Esophagus mucosa (tissue), 1 donor: Measurements from ENCODE around the gene SAMHD1. TPM values are rescaled to one million over a fixed set of nuclear protein-coding genes. Genes with fewer than 3 reads are reported as not detected.
A peak's percentile ranks its signal among the peaks of the same experiment; 100 is the strongest.
"Not testable (repeated sequence)": the region's sequence is repeated elsewhere in the genome, so short reads cannot be mapped to it uniquely, and the experiment has no call there.

Source experiments
- ATAC-seq: fragments of 200-7000 bp; cut with Tn5 transposase; one replicate; pipeline ENCODE4 v1.9.1; 2020
- total RNA-seq: library from RNA; stranded (reverse); gene quantifications from one replicate; pipeline ENCODE4 v1.2.4, GENCODE V29; 2023
- donor health status: DM: yes; HTN: yes; CAD: no.

The SAMHD1 gene
- total RNA-seq, 1 donor from 2014 or later = 23.9 TPM

- ATAC-seq = no peak
Measured at GRCh38 chr20:36850759-36851158, 100.7 kb downstream of the SAMHD1 start.

DNA sequence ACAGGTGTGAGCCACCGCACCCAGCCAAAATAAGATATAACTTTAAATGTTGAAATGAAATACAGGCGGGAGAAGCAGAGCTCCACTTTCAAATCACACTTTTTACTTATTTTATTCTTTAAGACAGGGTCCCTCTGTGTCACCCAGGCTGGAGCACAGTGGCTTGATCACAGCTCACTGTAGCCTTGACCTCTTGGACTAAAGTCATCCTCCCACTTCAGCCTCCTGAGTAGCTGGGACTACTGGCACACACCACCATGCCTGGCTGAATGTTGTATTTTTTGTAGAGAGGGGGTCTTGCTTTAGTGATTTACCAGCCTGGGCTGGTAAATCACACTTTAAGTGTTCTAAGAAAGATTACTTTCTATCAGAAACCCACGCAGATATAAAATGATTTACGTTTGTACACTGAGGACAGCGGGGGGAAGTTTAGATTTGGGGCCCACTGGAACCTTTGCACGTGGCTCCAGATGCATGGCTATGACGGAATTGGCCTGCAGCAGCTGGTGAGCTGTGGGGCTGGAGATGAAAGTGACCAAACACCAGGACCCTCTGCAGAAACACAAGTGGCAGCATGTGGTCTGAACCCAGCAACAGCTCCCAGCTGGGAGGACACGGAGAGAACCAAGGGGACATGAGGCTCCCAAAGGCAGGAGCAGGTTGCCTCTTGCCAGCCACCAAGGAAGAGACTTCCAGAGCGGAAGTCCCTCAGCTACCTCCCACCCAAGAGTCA, 102.0 kb downstream of the SAMHD1 start:
- ATAC-seq = no peak

DNA sequence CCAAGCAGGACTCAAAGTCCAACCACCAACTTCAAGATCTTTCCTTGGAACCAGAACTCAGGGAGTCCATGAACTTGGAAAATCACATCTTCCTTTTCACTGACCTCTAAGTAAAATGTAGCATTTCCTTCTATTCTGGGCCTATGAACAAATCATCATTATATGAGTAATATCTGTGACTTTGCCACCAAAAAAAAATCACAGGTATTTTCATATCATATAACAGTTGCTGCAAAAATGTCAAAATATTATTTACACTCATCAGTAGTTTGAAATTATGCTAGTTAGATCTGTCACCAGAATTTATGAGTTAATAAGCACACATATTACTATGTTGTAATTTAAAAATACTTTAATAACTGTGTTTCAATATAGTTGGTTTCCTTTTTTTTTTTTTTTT, 102.8 kb downstream of the SAMHD1 start:
- ATAC-seq = no peak

DNA sequence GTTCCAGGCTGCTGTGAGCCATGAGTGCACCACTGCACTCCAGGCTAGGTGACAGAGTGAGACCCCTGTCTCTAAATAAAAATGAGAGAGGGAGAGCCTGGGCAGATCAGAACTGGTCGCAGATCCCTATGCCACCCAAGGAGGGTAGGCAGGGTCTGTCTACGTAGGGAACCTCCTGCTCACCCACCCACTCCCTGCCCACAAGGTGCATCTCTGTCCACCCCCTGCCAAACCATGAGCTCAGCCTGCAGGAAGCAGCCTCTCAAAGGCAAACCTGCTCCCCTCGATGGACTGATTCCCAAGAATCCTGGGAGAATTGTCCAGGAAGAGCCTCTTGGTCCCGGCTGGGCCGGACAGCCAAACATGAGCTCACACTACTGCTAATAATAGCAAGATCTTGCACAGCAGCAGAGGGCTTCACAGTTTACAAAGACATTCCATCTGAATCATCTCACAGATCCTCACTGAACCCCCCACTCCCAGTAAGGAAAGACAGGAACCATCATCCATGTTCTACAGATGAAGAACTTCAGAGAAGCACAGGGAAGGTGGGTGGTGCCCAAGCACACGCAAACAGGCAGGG, 103.3 kb downstream of the SAMHD1 start:
- ATAC-seq = no peak

DNA sequence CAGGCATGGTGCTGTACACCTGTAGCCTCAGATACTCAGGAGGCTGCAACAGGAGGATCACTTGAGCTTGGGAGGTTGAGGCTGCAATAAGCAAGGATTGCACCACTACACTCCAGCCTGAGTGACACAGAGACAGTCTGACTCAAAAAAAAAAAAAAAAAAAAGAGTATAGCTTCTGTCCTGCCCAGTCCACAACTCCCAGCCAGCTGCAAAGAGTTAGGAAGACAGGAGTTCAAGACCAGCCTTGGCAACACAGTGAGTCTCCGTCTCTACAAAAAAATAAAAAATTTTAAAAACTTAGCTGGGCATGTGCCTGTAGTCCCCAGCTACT, 103.8 kb downstream of the SAMHD1 start:
- no peak for ATAC-seq

DNA sequence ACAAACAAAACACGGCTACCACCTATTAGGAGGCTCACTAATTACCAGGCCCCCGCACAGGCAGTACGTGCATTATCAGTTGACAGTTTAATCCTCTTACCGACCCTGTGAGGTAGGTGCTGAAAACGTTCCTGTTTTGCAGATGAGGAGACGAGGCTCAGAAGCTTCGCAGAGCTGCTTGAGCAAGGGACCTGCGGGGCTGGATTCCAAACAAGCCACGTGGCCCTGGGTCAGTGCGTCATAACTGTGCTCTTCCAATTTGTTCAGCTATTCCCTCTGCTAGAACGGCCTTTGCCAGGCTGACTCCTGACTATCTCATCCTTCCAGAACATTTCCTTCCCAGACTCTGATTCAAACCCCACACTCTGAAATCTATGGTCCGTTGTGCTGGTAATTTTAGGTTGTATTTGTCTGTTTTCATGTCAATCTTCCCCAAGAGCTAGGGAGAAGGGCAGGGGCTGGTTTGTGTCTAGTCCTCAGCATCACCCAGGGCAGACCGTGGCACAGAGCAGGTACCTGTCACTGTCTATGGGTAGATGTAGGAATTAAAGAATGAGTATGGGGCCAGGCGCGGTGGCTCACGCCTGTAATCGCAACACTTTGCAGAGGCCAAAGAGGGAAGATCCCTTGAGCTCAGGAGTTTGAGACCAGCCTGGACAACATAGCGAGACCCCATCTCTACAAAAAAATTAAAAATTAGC, 104.3 kb downstream of the SAMHD1 start:
- ATAC-seq = peak; percentile 66

GRCh38 chr20:36845288-36845971, 106.1 kb downstream of the SAMHD1 start:
- ATAC-seq = no peak

DNA sequence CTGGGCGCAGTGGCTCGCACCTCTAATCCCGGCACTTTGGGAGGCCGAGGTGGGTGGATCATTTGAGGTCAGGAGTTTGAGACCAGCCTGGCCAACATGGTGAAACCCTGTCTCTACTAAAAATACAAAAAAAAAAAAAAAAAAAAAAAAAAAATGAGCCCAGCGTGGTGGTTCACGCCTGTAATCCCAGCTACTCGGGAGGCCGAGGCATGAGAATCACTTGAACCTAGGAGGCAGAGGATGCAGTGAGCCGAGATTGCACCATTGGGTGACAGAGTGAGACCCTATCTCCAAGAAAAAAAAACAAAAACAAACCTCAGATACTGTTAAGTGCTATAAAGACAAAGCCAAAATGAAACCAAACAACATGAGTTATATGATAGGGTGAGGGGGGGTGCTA, 110.5 kb downstream of the SAMHD1 start:
- not testable (repeated sequence) for ATAC-seq

Other genes starting within 250 kb of the SAMHD1 start
- gene NDRG3, start 205.6 kb downstream of the SAMHD1 start, total RNA-seq = 15.3 TPM
- 8.9 TPM for gene DSN1, start 177.9 kb downstream of the SAMHD1 start, total RNA-seq
- 0.20 TPM for gene TLDC2, start 75.6 kb downstream of the SAMHD1 start, total RNA-seq
- 6.3 TPM for gene RBL1, start 144.3 kb upstream of the SAMHD1 start, total RNA-seq
- 140 TPM for gene RPN2, start 227.6 kb upstream of the SAMHD1 start, total RNA-seq
- gene MROH8, start 227.8 kb upstream of the SAMHD1 start, total RNA-seq = 1.6 TPM